ENCODE data around the gene CROCC2. TPM values are rescaled to one million over a fixed set of nuclear protein-coding genes. Genes with fewer than 3 reads are reported as not detected.

CROCC2 gene
- total and polyA plus RNA-seq, 2 of the 13 experiments (the other 11 are each of a cell fraction or from before 2014, with no cell fraction given), result not detected

GRCh38 chr2:240968731-240969624 lies 62.8 kb downstream of the CROCC2 start (continued):
- no peak for TF ChIP-seq KDM6A (CRISPR knock-in tag; IDR thresholded peaks at IDR 0.05; ENCODE audit: low read depth)
- no peak for TF ChIP-seq ZNF513 (CRISPR knock-in tag; conservative IDR thresholded peaks at IDR 0.05)
- TF ChIP-seq ZNF382 (CRISPR knock-in tag; IDR thresholded peaks at IDR 0.05; ENCODE audit: borderline replicate concordance), result no peak
- TF ChIP-seq TP53 (CRISPR knock-in tag; conservative IDR thresholded peaks at IDR 0.05), result no peak
- no peak for TF ChIP-seq ZNF207 (IDR thresholded peaks at IDR 0.05; ENCODE audit: borderline replicate concordance)
- TF ChIP-seq, protein P1, sequence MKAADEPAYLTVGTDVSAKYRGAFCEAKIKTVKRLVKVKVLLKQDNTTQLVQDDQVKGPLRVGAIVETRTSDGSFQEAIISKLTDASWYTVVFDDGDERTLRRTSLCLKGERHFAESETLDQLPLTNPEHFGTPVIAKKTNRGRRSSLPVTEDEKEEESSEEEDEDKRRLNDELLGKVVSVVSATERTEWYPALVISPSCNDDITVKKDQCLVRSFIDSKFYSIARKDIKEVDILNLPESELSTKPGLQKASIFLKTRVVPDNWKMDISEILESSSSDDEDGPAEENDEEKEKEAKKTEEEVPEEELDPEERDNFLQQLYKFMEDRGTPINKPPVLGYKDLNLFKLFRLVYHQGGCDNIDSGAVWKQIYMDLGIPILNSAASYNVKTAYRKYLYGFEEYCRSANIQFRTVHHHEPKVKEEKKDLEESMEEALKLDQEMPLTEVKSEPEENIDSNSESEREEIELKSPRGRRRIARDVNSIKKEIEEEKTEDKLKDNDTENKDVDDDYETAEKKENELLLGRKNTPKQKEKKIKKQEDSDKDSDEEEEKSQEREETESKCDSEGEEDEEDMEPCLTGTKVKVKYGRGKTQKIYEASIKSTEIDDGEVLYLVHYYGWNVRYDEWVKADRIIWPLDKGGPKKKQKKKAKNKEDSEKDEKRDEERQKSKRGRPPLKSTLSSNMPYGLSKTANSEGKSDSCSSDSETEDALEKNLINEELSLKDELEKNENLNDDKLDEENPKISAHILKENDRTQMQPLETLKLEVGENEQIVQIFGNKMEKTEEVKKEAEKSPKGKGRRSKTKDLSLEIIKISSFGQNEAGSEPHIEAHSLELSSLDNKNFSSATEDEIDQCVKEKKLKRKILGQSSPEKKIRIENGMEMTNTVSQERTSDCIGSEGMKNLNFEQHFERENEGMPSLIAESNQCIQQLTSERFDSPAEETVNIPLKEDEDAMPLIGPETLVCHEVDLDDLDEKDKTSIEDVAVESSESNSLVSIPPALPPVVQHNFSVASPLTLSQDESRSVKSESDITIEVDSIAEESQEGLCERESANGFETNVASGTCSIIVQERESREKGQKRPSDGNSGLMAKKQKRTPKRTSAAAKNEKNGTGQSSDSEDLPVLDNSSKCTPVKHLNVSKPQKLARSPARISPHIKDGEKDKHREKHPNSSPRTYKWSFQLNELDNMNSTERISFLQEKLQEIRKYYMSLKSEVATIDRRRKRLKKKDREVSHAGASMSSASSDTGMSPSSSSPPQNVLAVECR (CRISPR knock-in tag; IDR thresholded peaks at IDR 0.05; ENCODE audit: borderline replicate concordance), result peak; percentile 68
- no peak; the same call in 1 of the 2 replicates for TF ChIP-seq HIVEP1 (CRISPR knock-in tag; IDR thresholded peaks at IDR 0.05)
- no peak for TF ChIP-seq NBN (conservative IDR thresholded peaks at IDR 0.05)
- peak; percentile 58; the same call in 1 of the 2 replicates for TF ChIP-seq HNF1B (CRISPR knock-in tag; IDR thresholded peaks at IDR 0.05)
- no peak for TF ChIP-seq ZNF672 (CRISPR knock-in tag; IDR thresholded peaks at IDR 0.05)
- TF ChIP-seq HNRNPK (IDR thresholded peaks at IDR 0.05; ENCODE audit: low read depth, low read length, poor library complexity, severe bottlenecking), result no peak
- TF ChIP-seq PAF1 (CRISPR knock-in tag; IDR thresholded peaks at IDR 0.05), result no peak
- TF ChIP-seq STAG1 (CRISPR knock-in tag; IDR thresholded peaks at IDR 0.05), result peak; percentile 67
- TF ChIP-seq KDM3A (CRISPR knock-in tag; IDR thresholded peaks at IDR 0.05; ENCODE audit: low read depth), result 0 out of 2 replicates have a peak, but pooled peaks have one; percentile 82
- no peak for TF ChIP-seq ELF1 (CRISPR knock-in tag; IDR thresholded peaks at IDR 0.05)
- TF ChIP-seq EP300 (IDR thresholded peaks at IDR 0.05; ENCODE audit: low read depth in 2 of 2, low read length in 2 of 2), result no peak
- TF ChIP-seq EP300 (CRISPR knock-in tag; IDR thresholded peaks at IDR 0.05; ENCODE audit: borderline replicate concordance), result no peak
- no peak for TF ChIP-seq GATAD1 (CRISPR knock-in tag; IDR thresholded peaks at IDR 0.05)
- TF ChIP-seq ZBTB10 (CRISPR knock-in tag; IDR thresholded peaks at IDR 0.05; ENCODE audit: borderline replicate concordance), result no peak
- no peak for TF ChIP-seq HNRNPLL (IDR thresholded peaks at IDR 0.05; ENCODE audit: low read depth, low read length, poor library complexity, severe bottlenecking)

Measured in HepG2 (cell line).